ENCODE results near the gene RBP2.

GRCh38 chr3:139477710-139478640 lies 1.7 kb upstream of the RBP2 start:
- TF ChIP-seq, protein P1, sequence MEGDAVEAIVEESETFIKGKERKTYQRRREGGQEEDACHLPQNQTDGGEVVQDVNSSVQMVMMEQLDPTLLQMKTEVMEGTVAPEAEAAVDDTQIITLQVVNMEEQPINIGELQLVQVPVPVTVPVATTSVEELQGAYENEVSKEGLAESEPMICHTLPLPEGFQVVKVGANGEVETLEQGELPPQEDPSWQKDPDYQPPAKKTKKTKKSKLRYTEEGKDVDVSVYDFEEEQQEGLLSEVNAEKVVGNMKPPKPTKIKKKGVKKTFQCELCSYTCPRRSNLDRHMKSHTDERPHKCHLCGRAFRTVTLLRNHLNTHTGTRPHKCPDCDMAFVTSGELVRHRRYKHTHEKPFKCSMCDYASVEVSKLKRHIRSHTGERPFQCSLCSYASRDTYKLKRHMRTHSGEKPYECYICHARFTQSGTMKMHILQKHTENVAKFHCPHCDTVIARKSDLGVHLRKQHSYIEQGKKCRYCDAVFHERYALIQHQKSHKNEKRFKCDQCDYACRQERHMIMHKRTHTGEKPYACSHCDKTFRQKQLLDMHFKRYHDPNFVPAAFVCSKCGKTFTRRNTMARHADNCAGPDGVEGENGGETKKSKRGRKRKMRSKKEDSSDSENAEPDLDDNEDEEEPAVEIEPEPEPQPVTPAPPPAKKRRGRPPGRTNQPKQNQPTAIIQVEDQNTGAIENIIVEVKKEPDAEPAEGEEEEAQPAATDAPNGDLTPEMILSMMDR (IDR thresholded peaks at IDR 0.05; ENCODE audit: poor library complexity): no peak
- TF ChIP-seq EZH2 (IDR thresholded peaks at IDR 0.05; ENCODE audit: borderline replicate concordance): no peak

Data from hepatocyte (in vitro differentiated cells).